ENCODE data around the gene ZNF324. TPM values are rescaled to one million over a fixed set of nuclear protein-coding genes. Genes with fewer than 3 reads are reported as not detected.
A peak's percentile ranks its signal among the peaks of the same experiment; 100 is the strongest.
"Not testable (repeated sequence)": the region's sequence is repeated elsewhere in the genome, so short reads cannot be mapped to it uniquely, and the experiment has no call there.

The ZNF324 gene
- polyA plus RNA-seq, 12 donors: 3.8 to 11.7 (median 4.6) TPM; not detected in 1

- peak; percentile 96 for DNase-seq
These were observed 32.4 kb downstream of the ZNF324 start for GRCh38 chr19:58499021-58499927.

- DNase-seq: no peak
These were observed 33.4 kb downstream of the ZNF324 start for GRCh38 chr19:58500242-58500641.

- DNase-seq: not testable (repeated sequence)
These were observed 40.8 kb downstream of the ZNF324 start for GRCh38 chr19:58507602-58508223.

GRCh38 chr19:58509731-58510083 is 42.8 kb downstream of the ZNF324 start:
- DNase-seq: no peak

GRCh38 chr19:58510084-58510862 is 43.4 kb downstream of the ZNF324 start:
- DNase-seq: no peak

- DNase-seq: no peak
These were observed 44.7 kb downstream of the ZNF324 start, which contains the start of gene SLC27A5 for GRCh38 chr19:58511353-58512208. Gene SLC27A5 (minus strand): TSS chr19:58511992. CDS start chr19:58511955, 37 bp downstream.

- no peak for DNase-seq
These were observed 46.4 kb downstream of the ZNF324 start for GRCh38 chr19:58513213-58513693.

GRCh38 chr19:58513694-58514563 is 47.0 kb downstream of the ZNF324 start:
- peak; percentile 89 for DNase-seq

GRCh38 chr19:58514564-58515022 is 47.7 kb downstream of the ZNF324 start:
- DNase-seq: no peak

GRCh38 chr19:58515259-58515658 is 48.4 kb downstream of the ZNF324 start:
- DNase-seq: no peak

GRCh38 chr19:58516246-58516836 is 49.5 kb downstream of the ZNF324 start:
- no peak for DNase-seq

- no peak for DNase-seq
These were observed 50.3 kb downstream of the ZNF324 start for GRCh38 chr19:58516964-58517833.

- no peak for DNase-seq
These were observed 51.6 kb downstream of the ZNF324 start for GRCh38 chr19:58518256-58519086.

- DNase-seq: peak; percentile 75
These were observed 52.1 kb downstream of the ZNF324 start for GRCh38 chr19:58519087-58519354.

- DNase-seq: peak; percentile 95
These were observed 52.7 kb downstream of the ZNF324 start, which contains the start of gene ZBTB45 for GRCh38 chr19:58519355-58520256. Gene ZBTB45 (minus strand): TSS chr19:58519810. CDS start chr19:58517673, 2,137 bp downstream.

GRCh38 chr19:58520257-58520599 is 53.3 kb downstream of the ZNF324 start:
- DNase-seq: no peak

GRCh38 chr19:58521651-58522050 is 54.8 kb downstream of the ZNF324 start:
- no peak for DNase-seq
